ENCODE results near the gene ALOX15B. TPM values are rescaled to one million over a fixed set of nuclear protein-coding genes. Genes with fewer than 3 reads are reported as not detected.

ALOX15B gene
- total RNA-seq, 2 donors from 2014 or later = 52.1 to 108 TPM

DNA sequence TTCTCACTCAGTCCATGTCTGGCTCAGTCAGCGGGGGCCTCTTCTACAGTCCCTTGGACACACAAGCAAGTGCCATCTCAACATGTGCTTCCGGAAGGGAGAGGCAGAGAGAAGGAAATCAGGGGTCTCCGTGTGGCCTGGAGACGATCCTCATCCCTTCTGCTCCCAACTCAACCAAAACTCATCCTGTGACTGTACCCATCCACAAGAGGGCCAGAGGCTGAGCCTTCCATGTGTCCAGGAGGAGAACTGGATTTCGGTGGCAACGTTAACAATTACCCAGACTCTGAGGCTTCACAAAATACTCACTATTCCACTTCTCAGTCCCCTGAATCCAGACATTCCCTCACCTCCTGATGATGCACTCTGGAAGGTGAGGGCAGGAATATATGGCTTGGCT lies 56.5 kb downstream of the ALOX15B start:
- 60% methylated on average over 6 of the region's 6 CpGs for WGBS
- TF ChIP-seq CTCF (IDR thresholded peaks at IDR 0.05) (no peak), POLR2AphosphoS5 (IDR thresholded peaks at IDR 0.05) (no peak), POLR2A (IDR thresholded peaks at IDR 0.05) (no peak)
- no peaks in the 10 kb centered on the region for H3K36me3 ChIP-seq
- H3K27me3 ChIP-seq (replicated peaks; ENCODE audit: insufficient read depth) = no peaks in the 10 kb centered on the region
- no peak overlapping the region for H3K27ac ChIP-seq
- no peak for DNase-seq (ENCODE audit: low spot score)
- no peaks in the 10 kb centered on the region for H3K4me1 ChIP-seq (replicated peaks)
- no peak overlapping the region for H3K4me3 ChIP-seq
- intact Hi-C loops (cut with DNase I) = no loop called here
- H3K9me3 ChIP-seq = no peaks in the 10 kb centered on the region

DNA sequence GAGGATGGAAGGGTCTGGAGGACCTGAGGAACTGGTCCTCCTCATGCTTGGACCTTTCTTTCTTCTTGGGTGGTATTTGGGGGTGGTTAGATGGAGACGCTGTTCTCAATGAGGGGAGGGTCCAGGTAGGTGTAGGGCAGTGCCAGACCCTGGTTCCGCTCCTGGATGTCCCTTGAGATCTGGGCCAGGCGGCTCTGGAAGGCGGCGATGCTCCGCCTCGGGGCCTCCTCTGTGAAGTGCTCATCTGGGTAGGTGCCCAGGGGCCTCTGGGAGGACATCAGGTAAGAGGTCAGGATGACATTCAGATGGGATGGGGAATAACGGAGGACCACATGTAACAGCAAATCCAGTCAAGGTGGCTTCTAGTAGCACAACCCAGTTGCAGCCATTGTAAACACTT lies 57.7 kb downstream of the ALOX15B start:
- DNase-seq (ENCODE audit: low spot score) = no peak
- H3K36me3 ChIP-seq = no peaks in the 10 kb centered on the region
- no peaks in the 10 kb centered on the region for H3K27me3 ChIP-seq (replicated peaks; ENCODE audit: insufficient read depth)
- no peak overlapping the region for H3K27ac ChIP-seq
- no peak overlapping the region for H3K4me3 ChIP-seq
- WGBS = 79% methylated on average over 8 of the region's 8 CpGs
- H3K9me3 ChIP-seq = no peaks in the 10 kb centered on the region
- intact Hi-C loops (cut with DNase I) = no loop called here
- no peaks in the 10 kb centered on the region for H3K4me1 ChIP-seq (replicated peaks)
- TF ChIP-seq POLR2A (IDR thresholded peaks at IDR 0.05) (no peak), POLR2AphosphoS5 (IDR thresholded peaks at IDR 0.05) (no peak), CTCF (IDR thresholded peaks at IDR 0.05) (no peak)

Small RNA genes within 50 kb of the gene (microRNA-seq; reads per million reads assigned to microRNA genes)
- not detected for gene MIR4314

Small RNA genes within 50 kb of the gene (small RNA-seq; reads per million reads assigned to genes)
- 0 reads per million in 2 donors for gene MIR4314

Other genes with a start within 250 kb of the ALOX15B start
- gene KDM6B, start 204.8 kb upstream of the ALOX15B start, total RNA-seq = 10 to 100 TPM; 12.7 to 30.2 TPM
- gene TMEM88, start 184.0 kb upstream of the ALOX15B start, total RNA-seq = 10 to 100 TPM; 11.1 to 15.7 TPM
- gene NAA38, start 181.5 kb upstream of the ALOX15B start, total RNA-seq = 100 to 1,000 TPM in 1 of 2 donors, 10 to 100 TPM in 1; 74.6 to 163 TPM
- gene CYB5D1, start 181.1 kb upstream of the ALOX15B start, total RNA-seq = 10 to 100 TPM in 1 of 2 donors, 1 to 10 TPM in 1; 5.7 to 20.8 TPM
- gene CHD3, start 150.3 kb upstream of the ALOX15B start, total RNA-seq = 100 to 1,000 TPM; 166 to 196 TPM
- gene RNF227, start 122.8 kb upstream of the ALOX15B start, total RNA-seq = 10 to 100 TPM in 1 of 2 donors, 1 to 10 TPM in 1; 7.8 to 32.4 TPM
- gene KCNAB3, start 109.2 kb upstream of the ALOX15B start, total RNA-seq = 1 to 10 TPM; 1.2 to 4.5 TPM
- 10 to 100 TPM; 57.9 to 70.9 TPM for gene TRAPPC1, start 107.1 kb upstream of the ALOX15B start, total RNA-seq
- gene CNTROB, start 106.9 kb upstream of the ALOX15B start, total RNA-seq = 10 to 100 TPM; 25.2 to 42.0 TPM
- 1 to 10 TPM in 1 of 2 donors, not detected in 1; 1.8 TPM for gene GUCY2D, start 36.4 kb upstream of the ALOX15B start, total RNA-seq
- under 1 TPM; 0.18 to 0.40 TPM for gene ALOX12B, start 48.7 kb downstream of the ALOX15B start, total RNA-seq
- gene ALOXE3, start 79.5 kb downstream of the ALOX15B start, total RNA-seq = 1 to 10 TPM in 1 of 2 donors, not detected in 1; 2.4 TPM
- gene HES7, start 85.0 kb downstream of the ALOX15B start, total RNA-seq = under 1 TPM in 1 of 2 donors, not detected in 1; 0.34 TPM
- 100 to 1,000 TPM; 119 to 142 TPM for gene PER1, start 113.3 kb downstream of the ALOX15B start, total RNA-seq
- gene VAMP2, start 123.9 kb downstream of the ALOX15B start, total RNA-seq = 10 to 100 TPM; 34.2 to 65.2 TPM
- gene TMEM107, start 137.3 kb downstream of the ALOX15B start, total RNA-seq = 10 to 100 TPM in 1 of 2 donors, 1 to 10 TPM in 1; 8.6 to 13.9 TPM
- 10 to 100 TPM in 1 of 2 donors, 1 to 10 TPM in 1; 9.6 to 19.1 TPM for gene BORCS6, start 151.1 kb downstream of the ALOX15B start, total RNA-seq
- gene AURKB, start 171.5 kb downstream of the ALOX15B start, total RNA-seq = 1 to 10 TPM; 2.1 to 6.6 TPM
- 10 to 100 TPM; 20.1 to 31.7 TPM for gene CTC1, start 209.0 kb downstream of the ALOX15B start, total RNA-seq
- gene PFAS, start 210.2 kb downstream of the ALOX15B start, total RNA-seq = 10 to 100 TPM; 17.0 to 29.0 TPM
- gene RANGRF, start 249.6 kb downstream of the ALOX15B start, total RNA-seq = 10 to 100 TPM; 29.5 to 30.1 TPM

Data from prostate gland (tissue), 2 donors.